Stimulated activated CD4-positive, alpha-beta T cell treated with anti-CD3 and anti-CD28 coated beads, Interleukin-2, amount 100 ng/mL, for 4 hours (primary cell): ENCODE measurements around the gene SAFB.
"Not testable (repeated sequence)": the region's sequence is repeated elsewhere in the genome, so short reads cannot be mapped to it uniquely, and the experiment has no call there.

Experiments used
- DNase-seq: peaks from one replicate; pipeline ENCODE4 v3.0.0-alpha.2; 2020; ENCODE audit warnings: low read depth

The SAFB gene

DNA sequence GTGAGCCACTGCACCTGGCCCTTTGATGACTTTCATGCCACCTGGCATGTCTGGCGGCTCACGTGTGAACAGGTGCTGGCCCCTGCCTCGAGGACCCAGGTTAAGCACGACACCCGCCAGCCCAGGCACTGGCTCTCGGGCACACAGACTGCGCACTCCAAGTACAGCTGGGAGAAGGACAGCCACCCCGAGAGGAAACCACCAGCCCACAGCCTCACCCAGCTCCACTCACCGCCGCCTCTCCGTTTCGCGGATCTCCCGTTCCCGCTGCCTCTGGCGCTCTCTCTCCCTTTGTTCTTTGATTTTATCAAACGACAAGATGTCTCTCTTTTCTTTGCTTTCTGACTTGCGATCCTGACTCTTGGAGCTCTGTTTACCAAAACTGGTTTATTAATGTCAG, 27.8 kb upstream of the SAFB start:
- DNase-seq, result no peak

DNA sequence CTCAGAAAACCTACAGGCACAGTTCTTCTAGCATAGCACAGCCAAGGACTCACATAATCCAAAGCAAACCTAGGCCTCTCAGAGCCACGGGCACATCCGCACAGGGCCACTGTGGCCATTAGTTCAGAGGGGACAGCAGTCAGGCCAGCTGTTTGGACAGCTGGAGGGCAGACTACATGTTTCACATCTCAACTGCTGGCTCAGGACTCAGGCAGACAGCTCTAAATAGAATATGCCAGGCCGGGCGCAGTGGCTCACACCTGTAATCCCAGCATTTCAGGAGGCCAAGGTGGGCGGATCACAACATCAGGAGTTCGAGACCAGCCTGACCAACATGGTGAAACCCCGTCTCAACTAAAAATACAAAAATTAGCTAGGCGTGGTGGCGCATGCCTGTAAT, 27.1 kb upstream of the SAFB start:
- DNase-seq, result no peak

DNA sequence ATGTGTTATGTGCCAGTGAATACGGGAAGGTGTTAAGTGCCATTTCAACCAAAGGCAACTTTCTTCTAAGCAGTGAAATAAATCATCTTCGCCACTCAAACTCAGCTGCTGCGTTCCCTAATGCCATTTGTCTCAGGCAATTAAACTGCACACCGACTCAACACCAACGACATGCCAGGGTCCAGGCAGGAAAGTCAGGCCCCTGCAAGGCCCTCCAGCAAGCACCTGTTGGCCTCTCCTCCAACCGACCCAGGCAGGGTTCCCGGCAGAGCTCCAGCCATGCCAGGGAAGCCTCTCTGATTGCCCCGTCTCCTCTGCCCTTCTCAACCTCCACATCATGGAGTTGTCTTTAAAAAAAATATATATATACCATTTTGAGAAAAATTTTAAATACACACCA, 22.1 kb upstream of the SAFB start:
- no peak for DNase-seq

GRCh38 chr19:5603626-5604025, 19.3 kb upstream of the SAFB start:
- DNase-seq, result no peak

DNA sequence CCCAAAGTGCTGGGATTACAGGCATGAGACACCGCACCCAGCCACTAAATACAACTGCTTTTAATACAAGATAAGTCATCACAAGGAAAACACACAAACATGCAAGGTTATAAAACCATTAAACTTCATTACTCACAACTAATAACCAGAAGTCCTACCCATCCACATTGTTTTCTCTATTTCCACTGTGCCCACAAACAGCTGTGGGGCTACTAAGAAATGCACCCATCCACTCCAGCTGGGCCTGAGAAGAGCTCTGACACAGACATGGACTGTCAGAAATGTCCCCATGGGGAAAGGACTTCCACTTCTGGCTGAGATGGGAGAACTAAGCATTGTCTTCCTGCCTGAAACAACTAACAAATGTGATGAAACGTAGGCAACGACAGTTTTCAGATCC, 17.5 kb upstream of the SAFB start:
- no peak for DNase-seq

- no peak for DNase-seq
These were observed 15.3 kb upstream of the SAFB start for GRCh38 chr19:5607318-5608275.

DNA sequence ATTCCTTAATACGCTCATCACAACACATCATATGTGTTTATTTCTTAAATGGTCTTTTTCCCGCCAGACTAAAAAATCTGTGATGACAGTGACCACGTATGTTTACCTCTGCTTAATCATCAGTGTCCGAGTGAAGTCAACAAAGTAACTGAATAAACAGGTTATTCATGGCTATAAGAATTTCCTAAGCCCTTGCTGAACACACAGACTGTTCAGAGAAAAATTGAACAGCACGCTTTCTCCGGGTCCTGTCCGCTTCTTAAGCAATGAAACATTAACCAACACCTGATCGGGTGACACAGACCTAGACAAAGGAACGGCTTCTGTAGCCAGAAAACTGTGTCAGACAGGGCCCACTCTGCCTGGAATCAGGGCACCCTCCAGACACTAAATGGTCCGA, 14.6 kb upstream of the SAFB start:
- DNase-seq, result no peak

GRCh38 chr19:5608766-5609165, 14.1 kb upstream of the SAFB start:
- DNase-seq, result not testable (repeated sequence)

DNA sequence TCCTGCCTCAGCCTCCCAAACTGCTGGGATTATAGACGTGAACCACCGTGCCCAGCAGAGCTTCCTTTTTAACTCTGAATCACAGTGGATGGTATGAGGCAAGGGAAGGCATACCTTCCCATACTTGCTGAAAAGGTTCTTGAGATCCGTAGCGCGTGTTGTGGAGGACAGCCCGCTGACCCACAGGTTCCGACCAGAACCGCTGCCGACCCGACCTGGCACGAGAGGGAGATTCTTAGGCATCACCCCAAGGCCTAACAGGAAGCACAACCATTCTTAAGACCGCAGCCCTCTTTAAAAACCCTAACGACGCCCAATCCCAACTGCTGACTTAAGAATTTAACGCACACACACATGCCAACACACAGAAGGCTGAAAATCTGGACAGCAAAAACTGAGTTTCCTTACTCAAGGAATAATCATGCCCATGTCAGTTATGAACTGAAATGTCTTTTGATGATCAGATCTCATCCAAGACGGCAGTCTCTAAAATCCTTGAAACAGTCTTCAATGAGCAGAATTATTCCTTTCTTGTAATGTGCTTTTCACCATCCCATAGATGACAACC, 12.9 kb upstream of the SAFB start:
- DNase-seq, result no peak

GRCh38 chr19:5612891-5613865, 9.7 kb upstream of the SAFB start:
- DNase-seq, result no peak

- no peak for DNase-seq
These were observed 7.0 kb upstream of the SAFB start for GRCh38 chr19:5615756-5616327.

DNA sequence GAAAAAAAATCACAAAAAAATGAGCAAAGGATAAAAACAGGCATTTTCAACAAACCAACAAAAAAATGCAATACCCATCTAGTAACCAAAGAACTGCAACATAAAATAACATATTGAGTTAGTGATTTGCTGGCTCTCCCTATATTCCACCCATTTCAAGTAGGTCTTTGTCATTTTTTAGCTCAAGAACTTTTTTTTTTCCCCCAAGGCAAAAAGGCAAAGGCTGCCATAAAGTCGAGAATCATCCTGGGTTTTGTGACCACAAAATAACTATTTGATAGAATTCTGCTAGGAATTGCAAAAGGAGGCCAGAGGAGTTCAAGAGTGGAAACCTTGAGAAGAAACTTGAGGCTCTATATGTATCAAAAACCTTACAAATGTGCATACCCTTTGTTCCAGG, 5.8 kb upstream of the SAFB start:
- DNase-seq, result no peak

DNA sequence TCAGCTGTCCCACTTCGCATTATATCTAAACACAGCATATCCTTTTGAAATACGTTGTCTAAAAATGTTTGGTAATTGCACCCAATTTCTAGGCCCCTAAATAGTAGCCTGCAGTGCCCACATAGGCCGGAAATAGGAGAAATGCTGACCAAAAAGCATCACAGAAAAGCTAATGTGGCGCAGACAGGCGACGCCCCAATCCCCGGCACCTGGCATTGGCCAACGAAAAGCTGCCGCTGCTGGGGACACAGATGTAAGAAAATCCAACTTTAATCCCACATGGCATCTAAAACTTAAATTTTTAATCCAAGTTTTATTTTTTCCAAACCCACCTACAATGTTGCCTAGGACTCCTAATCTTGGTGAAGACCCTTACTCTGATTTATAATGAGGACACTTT, 4.3 kb upstream of the SAFB start:
- DNase-seq, result no peak

GRCh38 chr19:5619946-5620345, 2.9 kb upstream of the SAFB start:
- DNase-seq, result no peak

- DNase-seq, result no peak
These were observed 1.5 kb upstream of the SAFB start for GRCh38 chr19:5621311-5621944.

- no peak for DNase-seq
These were observed 878 bp upstream of the SAFB start for GRCh38 chr19:5621945-5622464.

- DNase-seq, result no peak
These were observed 624 bp downstream of the SAFB start for GRCh38 chr19:5623397-5624017.

DNA sequence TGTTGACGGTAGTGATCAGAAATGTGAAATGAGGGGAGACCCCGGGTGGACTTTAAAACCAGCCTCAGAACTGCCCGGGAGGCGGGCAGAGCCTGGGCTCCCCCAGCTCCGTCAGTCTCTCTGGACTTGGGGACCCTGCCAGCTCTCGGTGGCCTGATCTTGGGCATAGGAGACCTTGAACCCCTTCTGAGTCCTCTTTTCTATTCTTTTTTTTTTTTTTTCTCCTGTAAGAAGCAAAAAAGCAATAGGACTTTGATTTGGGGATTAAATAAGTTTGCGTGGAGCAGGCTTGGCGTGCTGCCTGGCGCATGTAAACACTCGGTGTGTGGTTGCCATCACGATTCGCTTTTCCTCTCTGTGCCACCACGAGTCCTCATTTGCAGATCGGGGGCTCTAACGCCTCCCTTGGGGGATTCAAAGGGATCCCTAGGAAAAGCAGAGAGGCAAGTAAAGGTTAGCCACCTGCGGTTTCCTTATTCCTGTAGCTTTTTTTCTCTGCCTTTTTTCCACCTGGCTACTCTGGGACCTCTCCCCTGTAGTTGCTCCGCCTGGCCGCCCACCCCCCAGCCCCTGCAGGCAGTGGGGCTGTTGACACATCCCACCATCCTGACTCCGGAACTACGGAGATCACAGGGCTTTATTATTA, 1.3 kb downstream of the SAFB start:
- no peak for DNase-seq

DNA sequence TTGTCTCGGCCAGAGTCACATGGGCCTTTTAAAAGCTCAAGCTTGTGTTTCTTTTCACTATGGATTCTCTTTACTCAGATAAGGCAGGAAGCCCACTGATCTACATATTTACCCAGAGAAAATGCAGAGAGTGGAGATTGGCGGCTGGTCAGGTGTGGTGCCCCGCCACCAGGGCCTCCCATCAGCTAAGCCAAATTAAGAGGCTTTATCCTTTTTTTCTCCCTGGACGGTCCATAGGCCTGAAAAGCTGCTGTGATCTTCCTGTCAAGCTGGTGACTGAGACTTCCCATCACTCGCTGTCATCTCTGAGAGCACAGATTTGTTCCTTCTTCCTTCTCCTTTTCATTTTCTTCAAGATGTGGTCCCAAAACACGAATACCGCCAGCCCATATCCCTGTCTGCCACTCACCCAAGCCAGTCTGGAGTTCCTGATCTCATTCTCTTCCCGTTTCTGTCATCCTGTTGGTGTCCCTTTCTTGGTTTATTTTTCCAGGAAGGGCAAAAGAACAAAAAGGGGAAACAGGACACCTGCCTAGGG, 1.9 kb downstream of the SAFB start:
- DNase-seq, result no peak

DNA sequence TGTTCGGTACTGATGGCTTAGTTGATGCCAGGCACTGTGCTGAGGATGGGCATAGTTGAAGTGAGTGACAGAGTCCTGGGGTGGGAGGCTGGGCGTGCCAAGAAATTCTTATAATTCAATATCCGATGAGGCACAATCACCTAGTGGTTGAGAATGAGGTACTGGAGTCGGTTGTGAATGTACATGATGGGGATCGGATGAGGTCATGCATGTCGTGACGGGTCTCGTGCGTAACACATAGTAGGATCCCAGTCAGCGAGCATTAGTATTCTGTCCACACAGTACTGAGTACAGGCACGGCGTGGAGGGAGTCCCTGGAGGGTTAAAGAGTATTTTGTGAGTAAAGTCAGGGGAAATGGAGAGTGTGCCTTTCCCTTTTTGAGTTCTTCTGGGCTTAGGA, 2.8 kb downstream of the SAFB start:
- DNase-seq, result no peak
